ENCODE measurements around the gene KLHL6.
A peak's percentile ranks its signal among the peaks of the same experiment; 100 is the strongest.

DNA sequence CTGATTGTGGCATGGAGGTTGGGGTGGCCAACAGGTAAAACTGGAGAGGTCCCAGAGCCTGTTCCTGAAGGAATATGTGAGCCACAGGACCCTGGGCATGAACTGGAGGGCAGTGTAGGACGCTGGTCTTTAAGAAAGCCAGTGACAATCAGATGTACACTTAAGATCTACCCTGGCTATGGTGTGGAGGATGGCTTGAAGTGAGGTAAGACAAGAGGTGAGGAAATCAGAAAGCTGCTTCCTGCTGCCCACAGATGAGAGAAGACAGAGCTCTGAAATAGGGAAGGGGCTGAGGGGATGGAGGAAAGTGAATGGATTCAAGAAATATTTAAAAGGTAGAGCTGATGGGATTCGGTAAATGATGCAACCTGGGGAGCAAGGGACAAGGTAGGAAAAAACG lies 22.7 kb upstream of the KLHL6 start:
- TF ChIP-seq, protein P1, sequence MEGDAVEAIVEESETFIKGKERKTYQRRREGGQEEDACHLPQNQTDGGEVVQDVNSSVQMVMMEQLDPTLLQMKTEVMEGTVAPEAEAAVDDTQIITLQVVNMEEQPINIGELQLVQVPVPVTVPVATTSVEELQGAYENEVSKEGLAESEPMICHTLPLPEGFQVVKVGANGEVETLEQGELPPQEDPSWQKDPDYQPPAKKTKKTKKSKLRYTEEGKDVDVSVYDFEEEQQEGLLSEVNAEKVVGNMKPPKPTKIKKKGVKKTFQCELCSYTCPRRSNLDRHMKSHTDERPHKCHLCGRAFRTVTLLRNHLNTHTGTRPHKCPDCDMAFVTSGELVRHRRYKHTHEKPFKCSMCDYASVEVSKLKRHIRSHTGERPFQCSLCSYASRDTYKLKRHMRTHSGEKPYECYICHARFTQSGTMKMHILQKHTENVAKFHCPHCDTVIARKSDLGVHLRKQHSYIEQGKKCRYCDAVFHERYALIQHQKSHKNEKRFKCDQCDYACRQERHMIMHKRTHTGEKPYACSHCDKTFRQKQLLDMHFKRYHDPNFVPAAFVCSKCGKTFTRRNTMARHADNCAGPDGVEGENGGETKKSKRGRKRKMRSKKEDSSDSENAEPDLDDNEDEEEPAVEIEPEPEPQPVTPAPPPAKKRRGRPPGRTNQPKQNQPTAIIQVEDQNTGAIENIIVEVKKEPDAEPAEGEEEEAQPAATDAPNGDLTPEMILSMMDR (IDR thresholded peaks at IDR 0.05; ENCODE audit: insufficient read depth, low read length), result no peak
- TF ChIP-seq POLR2AphosphoS5 (IDR thresholded peaks at IDR 0.05; ENCODE audit: low read depth) (no peak), GABPA (IDR thresholded peaks at IDR 0.05; ENCODE audit: low read depth) (no peak), REST (IDR thresholded peaks at IDR 0.05; ENCODE audit: insufficient replicate concordance, low read depth) (no peak), SPI1 (IDR thresholded peaks at IDR 0.05; ENCODE audit: borderline replicate concordance, low read depth) (peak; percentile 22; the same call in 1 of the 2 replicates)
